HG03565 (cell line): ENCODE results near the gene RTEL1.

Experiments
- ATAC-seq: cut with Tn5 transposase; IDR thresholded peaks from one replicate; pipeline ENCODE4 v1.9.1; 2021; ENCODE audit warnings: mild to moderate bottlenecking, moderate library complexity; ENCODE audit not compliant: unreplicated experiment

Gene RTEL1

GRCh38 chr20:63687419-63688178 is 29.5 kb downstream of the RTEL1 start:
- ATAC-seq, result no peak

GRCh38 chr20:63688228-63689045 is 30.3 kb downstream of the RTEL1 start:
- no peak for ATAC-seq

DNA sequence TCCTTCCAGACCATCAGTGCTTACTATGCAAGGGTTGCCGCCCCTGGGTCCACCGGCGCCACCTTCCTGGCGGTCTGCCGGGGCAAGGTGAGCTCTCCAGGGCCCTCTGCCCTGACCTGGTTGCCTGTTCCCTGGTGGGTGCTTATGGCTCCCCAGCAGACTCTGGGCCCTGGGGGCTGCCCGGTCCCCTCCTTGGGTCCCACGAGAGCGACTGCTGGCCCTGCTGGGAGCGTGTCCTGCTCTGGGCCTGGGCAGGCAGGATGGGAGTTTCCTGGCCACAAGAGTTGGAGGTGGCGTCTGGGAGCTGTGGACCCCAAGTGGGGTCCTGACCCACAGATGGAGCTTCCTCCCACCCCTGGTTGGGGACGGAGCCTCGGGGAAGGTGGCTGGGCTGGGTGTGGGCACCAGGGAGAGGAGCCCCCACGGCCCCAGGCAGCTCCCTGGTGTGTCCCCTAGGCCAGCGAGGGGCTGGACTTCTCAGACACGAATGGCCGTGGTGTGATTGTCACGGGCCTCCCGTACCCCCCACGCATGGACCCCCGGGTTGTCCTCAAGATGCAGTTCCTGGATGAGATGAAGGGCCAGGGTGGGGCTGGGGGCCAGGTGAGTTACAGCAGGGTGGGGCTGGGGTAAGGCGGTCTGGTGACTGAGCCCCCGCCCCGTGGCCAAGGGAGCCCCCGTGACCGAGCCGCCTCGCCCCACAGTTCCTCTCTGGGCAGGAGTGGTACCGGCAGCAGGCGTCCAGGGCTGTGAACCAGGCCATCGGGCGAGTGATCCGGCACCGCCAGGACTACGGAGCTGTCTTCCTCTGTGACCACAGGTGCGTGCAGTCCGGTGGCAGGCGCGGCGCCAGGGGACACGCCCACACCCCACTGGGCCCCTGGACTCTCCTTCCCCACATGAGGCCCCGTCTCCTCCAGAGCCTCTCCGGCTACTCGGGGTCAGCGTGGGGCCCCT is 31.2 kb downstream of the RTEL1 start:
- no peak for ATAC-seq

DNA sequence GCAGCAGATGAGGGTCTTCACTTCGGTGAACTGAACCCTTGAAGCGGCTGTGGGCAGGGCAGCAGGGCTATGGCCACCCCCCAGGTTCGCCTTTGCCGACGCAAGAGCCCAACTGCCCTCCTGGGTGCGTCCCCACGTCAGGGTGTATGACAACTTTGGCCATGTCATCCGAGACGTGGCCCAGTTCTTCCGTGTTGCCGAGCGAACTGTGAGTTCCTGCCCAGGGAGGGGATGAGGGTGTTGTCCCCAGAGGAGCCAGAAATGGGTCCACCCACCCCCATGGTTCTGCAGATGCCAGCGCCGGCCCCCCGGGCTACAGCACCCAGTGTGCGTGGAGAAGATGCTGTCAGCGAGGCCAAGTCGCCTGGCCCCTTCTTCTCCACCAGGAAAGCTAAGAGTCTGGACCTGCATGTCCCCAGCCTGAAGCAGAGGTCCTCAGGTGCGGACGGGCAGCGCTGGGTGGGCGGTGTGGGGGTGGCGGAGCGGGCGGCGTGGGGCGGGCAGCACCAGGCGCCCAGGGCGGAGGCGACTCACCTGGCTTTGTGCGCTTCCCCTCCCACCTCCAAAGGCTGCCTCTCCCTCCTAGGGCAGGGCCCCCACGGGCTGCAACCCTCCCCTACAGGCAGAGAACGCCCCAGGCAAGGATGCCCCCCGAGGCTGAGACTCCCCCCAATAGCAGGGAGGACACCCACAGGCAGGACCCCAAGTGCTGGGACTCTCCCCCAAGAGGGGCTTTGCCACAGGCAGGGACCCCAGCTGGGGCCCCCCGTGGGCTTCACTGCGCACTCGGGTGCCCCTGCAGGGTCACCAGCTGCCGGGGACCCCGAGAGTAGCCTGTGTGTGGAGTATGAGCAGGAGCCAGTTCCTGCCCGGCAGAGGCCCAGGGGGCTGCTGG is 32.1 kb downstream of the RTEL1 start:
- no peak for ATAC-seq

DNA sequence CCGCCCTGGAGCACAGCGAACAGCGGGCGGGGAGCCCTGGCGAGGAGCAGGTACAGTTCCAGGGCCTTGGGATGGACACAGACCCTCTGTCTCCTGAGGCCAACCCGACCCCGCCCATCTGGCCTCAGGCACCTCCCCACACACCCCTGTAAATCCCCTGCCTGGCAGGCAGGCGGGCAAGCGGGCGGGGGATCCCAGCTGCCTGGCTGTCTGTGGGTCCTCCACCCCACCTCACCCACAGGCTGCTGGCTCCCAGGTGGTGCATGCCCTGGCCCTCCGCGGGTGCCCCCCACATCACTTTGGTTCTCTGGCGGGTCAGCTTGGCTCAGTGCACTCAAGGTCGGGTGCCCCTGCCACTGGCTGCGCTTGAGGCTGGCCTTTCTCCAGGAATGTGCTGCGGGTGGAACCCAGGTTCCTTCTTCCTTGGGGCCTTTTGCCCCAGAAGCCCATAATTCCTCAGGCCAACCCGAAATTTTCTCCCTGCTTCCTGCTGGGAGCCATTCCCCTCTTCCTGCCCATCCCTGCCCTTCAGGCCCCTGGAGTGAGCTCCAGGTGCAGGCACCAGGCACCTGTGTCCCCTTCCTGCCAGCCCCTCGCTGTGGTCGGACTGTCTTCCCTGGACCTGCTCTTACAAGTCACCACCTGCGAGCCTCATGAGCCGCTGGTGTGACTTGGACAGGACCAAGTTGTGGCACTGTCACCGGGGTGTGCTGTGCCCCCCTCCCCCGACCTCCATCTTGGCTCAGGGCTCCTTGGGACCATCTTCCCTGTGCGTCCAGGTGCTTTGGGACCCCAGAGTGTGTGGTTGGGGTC is 33.0 kb downstream of the RTEL1 start:
- ATAC-seq, result no peak

GRCh38 chr20:63691711-63692435 is 33.8 kb downstream of the RTEL1 start:
- ATAC-seq, result no peak

GRCh38 chr20:63692436-63693082 is 34.4 kb downstream of the RTEL1 start:
- no peak for ATAC-seq

DNA sequence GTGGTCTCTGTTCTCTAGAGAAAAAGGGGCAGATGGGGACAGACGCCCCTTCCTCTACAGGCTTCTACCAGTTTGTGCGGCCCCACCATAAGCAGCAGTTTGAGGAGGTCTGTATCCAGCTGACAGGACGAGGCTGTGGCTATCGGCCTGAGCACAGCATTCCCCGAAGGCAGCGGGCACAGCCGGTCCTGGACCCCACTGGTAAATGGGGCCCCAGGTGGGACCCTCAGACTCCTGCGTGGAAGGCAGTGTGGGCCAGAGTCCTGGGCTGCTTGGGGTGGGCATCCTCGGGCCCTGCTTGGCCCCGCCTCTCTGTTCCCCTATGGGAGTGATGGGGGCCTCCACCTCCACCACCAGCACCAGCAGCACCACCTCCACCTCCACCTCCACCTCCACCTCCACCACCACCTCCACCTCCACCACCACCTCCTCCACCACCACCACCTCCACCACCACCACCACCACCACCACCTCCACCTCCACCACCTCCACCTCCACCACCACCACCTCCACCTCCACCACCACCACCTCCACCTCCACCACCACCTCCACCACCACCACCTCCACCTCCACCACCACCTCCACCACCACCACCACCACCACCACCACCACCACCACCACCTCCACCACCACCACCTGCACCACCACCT is 35.1 kb downstream of the RTEL1 start:
- ATAC-seq, result no peak

- ATAC-seq, result no peak
Observed at GRCh38 chr20:63693733-63694583, 35.8 kb downstream of the RTEL1 start.

- ATAC-seq, result no peak
Observed at GRCh38 chr20:63694584-63695423, 36.7 kb downstream of the RTEL1 start.

DNA sequence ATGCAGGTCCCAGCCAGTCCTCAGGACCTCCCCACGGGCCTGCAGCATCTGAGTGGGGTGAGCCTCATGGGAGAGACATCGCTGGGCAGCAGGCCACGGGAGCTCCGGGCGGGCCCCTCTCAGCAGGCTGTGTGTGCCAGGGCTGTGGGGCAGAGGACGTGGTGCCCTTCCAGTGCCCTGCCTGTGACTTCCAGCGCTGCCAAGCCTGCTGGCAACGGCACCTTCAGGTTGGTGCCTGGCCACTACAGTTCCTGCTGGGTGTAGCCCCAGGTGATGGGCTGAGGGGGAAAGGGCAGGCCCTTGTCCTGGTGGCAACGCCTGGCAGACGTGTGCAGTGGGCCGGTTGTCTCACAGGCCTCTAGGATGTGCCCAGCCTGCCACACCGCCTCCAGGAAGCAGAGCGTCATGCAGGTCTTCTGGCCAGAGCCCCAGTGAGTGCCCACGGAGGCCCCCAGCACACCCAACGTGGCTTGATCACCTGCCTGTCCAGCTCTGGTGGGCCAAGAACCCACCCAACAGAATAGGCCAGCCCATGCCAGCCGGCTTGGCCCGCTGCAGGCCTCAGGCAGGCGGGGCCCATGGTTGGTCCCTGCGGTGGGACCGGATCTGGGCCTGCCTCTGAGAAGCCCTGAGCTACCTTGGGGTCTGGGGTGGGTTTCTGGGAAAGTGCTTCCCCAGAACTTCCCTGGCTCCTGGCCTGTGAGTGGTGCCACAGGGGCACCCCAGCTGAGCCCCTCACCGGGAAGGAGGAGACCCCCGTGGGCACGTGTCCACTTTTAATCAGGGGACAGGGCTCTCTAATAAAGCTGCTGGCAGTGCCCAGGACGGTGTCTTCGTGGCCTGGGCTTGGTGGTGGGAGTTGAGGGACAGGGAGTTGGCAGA is 37.6 kb downstream of the RTEL1 start:
- ATAC-seq, result no peak

DNA sequence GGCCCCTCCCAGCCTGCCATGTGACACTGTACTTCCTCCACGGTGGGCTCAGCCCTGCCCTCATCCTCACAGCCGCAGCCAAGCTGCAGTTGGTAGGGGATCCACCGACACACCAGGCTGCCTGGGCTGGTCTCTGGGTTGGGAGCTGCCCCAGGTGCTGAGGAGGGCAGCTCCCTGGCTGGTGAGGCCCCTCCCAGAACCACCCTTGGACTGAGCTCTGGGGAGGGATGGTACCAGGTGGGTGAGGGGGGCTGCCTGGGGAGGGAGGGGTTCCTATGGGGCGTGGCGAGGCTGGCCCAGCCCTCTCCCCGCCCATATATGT is 38.2 kb downstream of the RTEL1 start:
- ATAC-seq, result no peak

DNA sequence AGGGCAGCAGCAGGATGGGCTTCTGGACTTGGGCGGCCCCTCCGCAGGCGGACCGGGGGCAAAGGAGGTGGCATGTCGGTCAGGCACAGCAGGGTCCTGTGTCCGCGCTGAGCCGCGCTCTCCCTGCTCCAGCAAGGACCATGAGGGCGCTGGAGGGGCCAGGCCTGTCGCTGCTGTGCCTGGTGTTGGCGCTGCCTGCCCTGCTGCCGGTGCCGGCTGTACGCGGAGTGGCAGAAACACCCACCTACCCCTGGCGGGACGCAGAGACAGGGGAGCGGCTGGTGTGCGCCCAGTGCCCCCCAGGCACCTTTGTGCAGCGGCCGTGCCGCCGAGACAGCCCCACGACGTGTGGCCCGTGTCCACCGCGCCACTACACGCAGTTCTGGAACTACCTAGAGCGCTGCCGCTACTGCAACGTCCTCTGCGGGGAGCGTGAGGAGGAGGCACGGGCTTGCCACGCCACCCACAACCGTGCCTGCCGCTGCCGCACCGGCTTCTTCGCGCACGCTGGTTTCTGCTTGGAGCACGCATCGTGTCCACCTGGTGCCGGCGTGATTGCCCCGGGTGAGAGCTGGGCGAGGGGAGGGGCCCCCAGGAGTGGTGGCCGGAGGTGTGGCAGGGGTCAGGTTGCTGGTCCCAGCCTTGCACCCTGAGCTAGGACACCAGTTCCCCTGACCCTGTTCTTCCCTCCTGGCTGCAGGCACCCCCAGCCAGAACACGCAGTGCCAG is 38.7 kb downstream of the RTEL1 start, which contains the start of gene TNFRSF6B:
TSS of gene TNFRSF6B (plus strand) at position 25 of the 729 bp plus-strand sequence. CDS start at position 141, 116 bp downstream.
- ATAC-seq, result no peak

GRCh38 chr20:63697357-63697867 is 39.3 kb downstream of the RTEL1 start:
- ATAC-seq, result no peak
